ENCODE measurements around the gene PDZK1.

DNA sequence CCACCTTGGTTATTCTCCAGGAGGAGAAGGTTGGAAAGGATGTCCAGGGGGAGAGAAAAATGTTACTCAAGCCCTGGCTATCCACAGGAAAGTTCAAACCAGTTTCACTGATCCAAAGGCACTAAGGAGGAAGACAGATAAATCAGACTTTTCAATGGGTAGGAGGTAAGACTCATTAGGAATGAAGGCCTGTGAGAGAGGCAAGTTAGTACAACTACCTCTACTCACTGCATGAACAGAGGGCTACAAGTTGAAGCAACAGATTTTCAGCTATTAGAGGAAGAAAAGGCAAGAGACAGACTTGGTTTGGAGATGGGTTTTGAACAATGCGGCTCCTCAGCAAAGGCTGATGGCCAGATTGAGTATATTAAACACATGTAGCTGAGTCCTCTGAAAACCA lies 29.0 kb upstream of the PDZK1 start:
- TF ChIP-seq EZH2 (IDR thresholded peaks at IDR 0.05; ENCODE audit: low read depth, unreplicated experiment) (no peak), CTCF (conservative IDR thresholded peaks at IDR 0.05; ENCODE audit: low read depth in 2 of 2) (no peak), ZNF331 (CRISPR knock-in tag; IDR thresholded peaks at IDR 0.05; ENCODE audit: low read depth) (no peak), STAT1 (IDR thresholded peaks at IDR 0.05; ENCODE audit: unreplicated experiment) (no peak), POLR2AphosphoS5 (IDR thresholded peaks at IDR 0.05; ENCODE audit: low read depth) (no peak), EZH2phosphoT487 (IDR thresholded peaks at IDR 0.05; ENCODE audit: unreplicated experiment) (no peak), REST (IDR thresholded peaks at IDR 0.05; ENCODE audit: unreplicated experiment) (no peak), CREB1 (CRISPR knock-in tag; IDR thresholded peaks at IDR 0.05; ENCODE audit: low read depth) (no peak)
- TF ChIP-seq, protein P1, sequence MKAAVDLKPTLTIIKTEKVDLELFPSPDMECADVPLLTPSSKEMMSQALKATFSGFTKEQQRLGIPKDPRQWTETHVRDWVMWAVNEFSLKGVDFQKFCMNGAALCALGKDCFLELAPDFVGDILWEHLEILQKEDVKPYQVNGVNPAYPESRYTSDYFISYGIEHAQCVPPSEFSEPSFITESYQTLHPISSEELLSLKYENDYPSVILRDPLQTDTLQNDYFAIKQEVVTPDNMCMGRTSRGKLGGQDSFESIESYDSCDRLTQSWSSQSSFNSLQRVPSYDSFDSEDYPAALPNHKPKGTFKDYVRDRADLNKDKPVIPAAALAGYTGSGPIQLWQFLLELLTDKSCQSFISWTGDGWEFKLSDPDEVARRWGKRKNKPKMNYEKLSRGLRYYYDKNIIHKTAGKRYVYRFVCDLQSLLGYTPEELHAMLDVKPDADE (IDR thresholded peaks at IDR 0.05): no peak
